Breast epithelium (tissue), 3 donors: ENCODE results near the gene PAGE1.

Experiments used
- POLR2A ChIP-seq: fragments of 450-650 bp; IDR thresholded peaks from one replicate; pipeline ENCODE4 v1.6.1; 2016; ENCODE audit warnings: antibody characterized with exemption, mild to moderate bottlenecking, moderate library complexity
- POLR2AphosphoS5 ChIP-seq, 3 donors: sonication (generic); formaldehyde crosslinking; IDR thresholded peaks; one replicate each; pipeline ENCODE4 v1.6.1; 2017; ENCODE audit warnings: antibody characterized with exemption in 3 of 3
- TF ChIP-seq, protein P1 (sequence below), 3 donors: fragments of 450-650 bp; IDR thresholded peaks; one replicate each; pipeline ENCODE4 v1.5.1; 2016 to 2017; ENCODE audit warnings: antibody characterized with exemption in 3 of 3, mild to moderate bottlenecking in 3 of 3, moderate library complexity in 3 of 3

- TF ChIP-seq POLR2A, result no peak
- no peak for TF ChIP-seq POLR2AphosphoS5 (IDR thresholded peaks at IDR 0.05)
- TF ChIP-seq, protein P1, sequence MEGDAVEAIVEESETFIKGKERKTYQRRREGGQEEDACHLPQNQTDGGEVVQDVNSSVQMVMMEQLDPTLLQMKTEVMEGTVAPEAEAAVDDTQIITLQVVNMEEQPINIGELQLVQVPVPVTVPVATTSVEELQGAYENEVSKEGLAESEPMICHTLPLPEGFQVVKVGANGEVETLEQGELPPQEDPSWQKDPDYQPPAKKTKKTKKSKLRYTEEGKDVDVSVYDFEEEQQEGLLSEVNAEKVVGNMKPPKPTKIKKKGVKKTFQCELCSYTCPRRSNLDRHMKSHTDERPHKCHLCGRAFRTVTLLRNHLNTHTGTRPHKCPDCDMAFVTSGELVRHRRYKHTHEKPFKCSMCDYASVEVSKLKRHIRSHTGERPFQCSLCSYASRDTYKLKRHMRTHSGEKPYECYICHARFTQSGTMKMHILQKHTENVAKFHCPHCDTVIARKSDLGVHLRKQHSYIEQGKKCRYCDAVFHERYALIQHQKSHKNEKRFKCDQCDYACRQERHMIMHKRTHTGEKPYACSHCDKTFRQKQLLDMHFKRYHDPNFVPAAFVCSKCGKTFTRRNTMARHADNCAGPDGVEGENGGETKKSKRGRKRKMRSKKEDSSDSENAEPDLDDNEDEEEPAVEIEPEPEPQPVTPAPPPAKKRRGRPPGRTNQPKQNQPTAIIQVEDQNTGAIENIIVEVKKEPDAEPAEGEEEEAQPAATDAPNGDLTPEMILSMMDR (IDR thresholded peaks at IDR 0.05), result no peak
Observed at GRCh38 chrX:49712577-49712976, 16.8 kb upstream of the PAGE1 start.
